HuH-7 (cell line): Measurements from ENCODE around the gene RGS17.
"Not testable (repeated sequence)": the region's sequence is repeated elsewhere in the genome, so short reads cannot be mapped to it uniquely, and the experiment has no call there.

Experiments
- DNase-seq: peaks from one replicate; pipeline ENCODE4 v3.0.0; 2011; ENCODE audit warnings: low spot score

The RGS17 gene

DNA sequence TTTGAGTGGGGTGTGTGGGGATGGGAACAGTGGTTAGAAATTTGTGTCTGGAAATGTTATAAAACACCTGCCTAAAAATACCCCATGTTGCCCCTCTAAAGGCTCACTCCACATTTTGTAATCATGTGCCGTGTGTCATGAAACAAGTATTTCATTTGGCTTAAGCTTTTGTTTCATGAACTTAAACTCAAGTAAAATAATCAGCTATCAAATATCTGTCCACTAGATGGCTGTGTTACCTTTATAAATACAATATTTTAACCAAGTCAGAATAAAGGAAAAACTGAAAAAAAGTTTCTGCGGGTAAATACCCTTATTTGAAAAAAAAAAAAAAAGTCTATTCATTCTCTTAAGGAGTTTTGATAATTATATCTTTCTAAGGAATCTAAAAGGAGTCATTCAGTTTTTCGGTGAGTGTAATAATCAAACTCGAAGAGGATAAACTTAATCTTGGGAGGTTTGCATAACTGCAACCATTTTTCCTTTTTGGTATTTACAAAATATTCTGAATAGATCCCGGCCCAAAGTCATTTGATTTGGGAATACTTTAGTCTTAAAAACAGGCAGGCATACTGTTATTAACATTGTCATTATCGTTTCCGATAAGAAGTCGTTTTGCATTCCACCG is 98.7 kb downstream of the RGS17 start:
- no peak for DNase-seq

DNA sequence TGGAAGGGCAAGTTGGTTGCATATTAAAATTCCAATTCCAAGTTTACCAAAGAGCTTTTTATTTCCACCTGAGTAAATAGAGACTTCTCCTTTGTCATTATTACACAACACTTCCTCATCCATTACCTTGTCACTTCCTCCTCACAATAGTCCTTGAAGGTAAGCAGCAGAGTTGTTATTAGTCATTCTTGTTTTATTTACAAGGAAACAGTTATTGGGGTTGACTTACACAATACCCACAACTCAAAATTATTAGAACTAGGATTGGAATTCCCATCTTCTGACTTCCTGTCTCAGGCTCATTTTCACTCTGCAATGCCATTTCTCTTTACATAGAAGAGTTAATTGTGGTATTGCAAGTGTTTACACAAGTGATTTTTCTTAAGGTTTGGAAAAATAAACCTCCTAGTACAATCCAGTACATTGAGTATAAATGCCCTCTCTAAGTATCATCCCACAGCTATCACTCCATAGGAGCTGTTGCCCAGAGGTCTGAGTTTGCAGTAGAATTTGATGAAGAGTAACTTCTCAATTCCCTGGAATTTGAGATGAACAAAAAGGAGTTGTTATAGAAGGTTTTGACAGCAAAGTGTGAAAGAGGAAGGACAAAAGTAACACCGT is 99.6 kb downstream of the RGS17 start:
- no peak for DNase-seq

DNA sequence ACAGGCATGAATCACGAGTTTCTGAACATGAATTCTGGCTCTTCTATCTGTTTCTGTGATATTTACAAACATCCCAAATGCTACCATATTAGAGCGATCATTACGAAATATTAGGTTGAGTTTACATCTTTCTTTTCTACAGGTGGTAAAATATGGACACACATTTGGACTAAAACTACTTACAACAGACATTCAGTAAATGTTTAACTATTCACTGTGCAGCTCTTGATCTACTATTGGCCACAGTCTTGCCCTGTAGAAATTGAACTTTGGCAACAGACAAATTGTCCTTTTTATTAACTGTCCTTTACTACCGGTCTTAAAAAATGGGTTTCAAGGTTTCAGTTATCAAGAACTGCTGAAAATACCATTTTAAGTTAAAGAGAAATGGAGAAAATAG is 102.1 kb downstream of the RGS17 start:
- DNase-seq: peak; percentile 11

DNA sequence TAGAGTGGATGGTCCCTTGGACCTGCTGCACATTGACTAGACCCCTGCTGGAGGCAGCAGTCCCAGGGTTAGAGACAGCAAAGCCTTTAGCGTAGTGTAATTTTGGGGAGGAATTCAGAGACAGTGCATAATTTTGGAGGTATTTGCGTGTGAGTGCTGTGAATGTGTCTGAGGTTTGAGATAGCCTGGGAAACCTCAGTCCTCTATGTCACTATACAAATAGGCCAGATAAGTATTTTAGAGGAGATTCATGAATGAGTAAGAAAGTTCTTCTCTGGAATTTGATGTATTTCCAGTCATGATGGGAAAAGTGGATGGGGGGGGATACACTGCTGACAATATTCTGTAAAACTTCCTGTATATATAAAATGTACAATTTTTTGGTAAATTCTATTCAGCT is 102.8 kb downstream of the RGS17 start:
- DNase-seq: no peak

DNA sequence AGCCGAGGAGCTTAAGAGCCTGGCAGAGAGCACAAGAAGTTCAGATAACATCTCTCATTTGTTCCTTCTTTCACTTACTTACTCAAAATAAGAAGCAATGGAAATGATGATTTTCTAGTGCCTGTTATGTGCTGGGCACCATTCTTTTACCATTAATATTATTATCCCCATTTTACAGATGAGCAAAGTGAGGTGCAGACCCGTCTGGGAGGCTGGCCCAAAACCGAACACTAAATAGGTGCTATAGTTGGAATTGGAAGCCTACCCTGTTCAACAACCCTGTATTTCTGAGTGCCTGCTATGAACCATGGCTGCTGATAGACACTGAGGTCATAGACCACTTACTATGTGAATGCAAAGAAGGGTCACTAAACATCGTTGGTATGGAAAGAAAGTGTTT is 103.6 kb downstream of the RGS17 start:
- DNase-seq: no peak

DNA sequence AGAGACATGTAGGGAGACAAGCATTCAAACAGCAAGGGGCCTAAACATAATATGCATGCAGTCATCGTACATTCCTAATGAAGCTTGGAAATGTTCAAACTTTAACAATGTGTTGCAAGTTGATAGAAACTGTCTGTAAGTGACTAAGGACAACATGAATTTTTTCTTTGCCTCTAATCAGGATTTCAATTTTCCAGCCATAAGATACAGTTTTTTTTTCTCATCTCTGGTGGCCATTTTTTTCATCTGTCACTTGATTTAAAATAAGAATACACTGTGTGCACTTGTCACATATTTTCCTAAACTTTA is 106.4 kb downstream of the RGS17 start:
- DNase-seq: no peak

DNA sequence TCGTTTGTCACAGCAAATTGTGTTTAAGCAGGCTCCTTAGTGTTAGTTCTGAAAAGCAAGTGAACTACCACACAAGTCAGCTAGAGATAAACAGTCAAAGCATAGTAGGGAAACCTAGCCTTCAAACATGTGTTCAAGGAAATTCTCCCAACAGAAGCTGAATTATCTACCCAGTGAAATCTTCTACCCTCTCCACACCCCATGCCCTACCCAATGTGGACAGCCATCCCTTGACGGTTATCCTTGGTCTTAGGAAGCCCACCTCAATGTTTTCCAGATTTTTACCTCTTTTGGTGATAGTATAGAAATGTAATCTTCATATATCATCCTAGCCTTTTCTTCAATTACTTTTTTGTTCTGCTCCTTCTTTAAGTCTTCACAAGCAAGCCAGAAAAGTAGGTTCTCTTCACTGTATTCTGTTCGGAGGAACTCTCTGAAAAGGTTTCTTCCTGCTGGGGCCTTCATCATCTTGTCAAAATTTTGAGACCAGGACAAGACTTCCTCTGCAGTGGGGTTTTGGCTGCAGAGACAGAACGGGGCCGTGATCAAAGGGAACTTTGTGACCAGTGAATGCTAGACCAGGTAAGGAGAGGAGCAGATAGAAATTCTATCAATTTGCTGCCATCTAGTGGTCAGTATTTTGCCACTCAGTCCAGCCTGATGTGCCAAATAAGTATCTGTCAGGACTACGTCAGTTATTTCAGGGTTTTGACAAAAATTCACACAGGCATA is 106.9 kb downstream of the RGS17 start:
- DNase-seq: peak; percentile 62

DNA sequence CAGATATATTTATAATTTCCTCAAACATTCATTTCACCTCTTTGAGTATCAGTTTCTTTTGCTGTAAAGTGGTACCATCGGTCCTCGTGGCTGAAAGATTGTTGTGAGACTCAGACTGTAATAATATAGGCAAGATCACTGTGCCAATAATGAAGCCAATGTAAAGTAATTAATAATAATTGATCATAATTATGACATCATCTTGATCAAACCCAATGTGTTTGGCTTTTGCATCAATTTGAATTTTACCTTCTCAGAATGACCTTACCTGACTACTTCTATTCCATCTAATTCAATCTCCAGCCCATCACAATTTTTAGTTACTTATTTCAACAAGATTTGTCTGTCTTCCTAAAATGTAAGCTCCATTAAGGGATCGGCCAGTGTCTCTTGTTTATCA is 112.7 kb downstream of the RGS17 start:
- no peak for DNase-seq

DNA sequence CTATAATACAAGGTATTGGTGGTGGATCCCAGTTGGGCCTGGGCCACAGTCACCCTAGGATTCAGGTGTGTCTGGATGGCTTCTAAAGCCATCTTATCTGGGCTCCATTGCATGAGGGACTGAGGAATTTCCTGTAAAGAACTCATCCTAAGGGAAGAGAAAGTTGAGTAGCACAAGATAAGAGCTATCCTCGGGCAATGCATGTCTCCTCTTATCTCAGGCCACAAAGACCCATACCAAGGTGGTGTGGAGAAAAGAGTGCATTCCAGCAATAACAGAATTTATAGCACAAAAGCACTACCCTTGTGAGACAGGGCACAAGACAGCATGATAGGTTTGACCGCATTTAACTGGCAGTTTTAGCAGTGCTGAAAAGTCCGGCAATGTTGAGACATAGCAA is 114.2 kb downstream of the RGS17 start:
- no peak for DNase-seq

DNA sequence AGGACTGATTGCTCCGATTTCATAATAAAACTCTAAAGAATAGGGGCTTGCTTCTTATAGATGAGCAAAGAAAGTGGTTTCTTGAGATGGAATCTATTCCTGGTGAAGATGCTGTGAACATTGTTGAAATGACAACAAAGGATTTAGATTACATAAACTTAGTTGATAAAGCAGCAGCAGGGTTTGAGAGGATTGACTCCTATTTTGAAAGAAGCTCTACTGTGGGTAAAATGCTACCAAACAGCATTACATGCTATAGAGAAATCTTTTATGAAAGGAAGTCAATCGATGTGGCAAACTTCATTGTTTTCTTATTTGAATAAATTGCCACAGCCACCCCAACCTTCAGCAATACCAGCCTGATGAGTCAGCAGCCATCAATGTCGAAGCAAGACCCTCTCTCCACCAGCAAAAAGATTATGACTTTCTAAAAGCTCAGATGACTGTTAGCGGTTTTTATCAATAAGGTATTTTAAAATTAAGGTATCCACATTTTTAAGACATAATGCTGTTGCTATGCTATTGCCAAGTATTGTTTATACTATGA is 115.9 kb downstream of the RGS17 start:
- no peak for DNase-seq

DNA sequence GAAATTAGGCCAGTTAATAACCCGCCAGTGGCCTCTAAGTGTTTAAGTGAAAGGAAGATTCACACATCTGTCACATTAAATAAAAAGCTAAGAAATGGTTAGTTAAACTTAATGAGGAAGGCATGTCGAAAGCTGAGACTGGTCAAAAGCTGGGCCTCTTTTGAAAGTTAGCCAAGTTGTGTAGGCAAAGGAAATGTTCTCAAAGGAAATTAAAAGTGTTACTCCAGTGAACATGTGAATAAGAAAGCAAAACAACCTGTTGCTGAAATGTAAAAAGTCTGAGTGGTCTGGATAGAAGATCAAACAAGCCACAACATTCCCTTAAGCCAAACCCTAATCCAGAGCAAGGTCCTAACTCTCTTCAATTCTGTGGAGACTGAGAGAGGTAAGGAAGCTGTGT is 117.6 kb downstream of the RGS17 start:
- DNase-seq: no peak

DNA sequence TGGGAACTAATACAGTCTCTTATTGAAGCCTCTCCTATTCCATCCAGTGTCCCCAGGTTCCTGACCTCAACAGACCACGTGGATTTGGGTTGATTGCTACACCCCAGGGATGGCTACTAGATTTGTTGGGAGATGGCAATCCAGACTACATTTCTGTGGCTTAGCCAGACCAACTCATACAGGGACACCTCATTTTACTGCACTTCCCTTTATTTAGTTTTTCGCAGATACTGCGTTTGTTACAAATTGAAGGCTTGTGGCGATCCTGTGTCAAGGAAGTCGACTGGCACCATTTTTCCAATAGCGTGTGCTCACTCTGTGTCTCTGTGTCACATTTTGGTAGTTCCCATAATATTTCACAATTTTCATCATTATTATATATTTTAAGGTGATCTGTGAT is 118.2 kb downstream of the RGS17 start:
- no peak for DNase-seq

DNA sequence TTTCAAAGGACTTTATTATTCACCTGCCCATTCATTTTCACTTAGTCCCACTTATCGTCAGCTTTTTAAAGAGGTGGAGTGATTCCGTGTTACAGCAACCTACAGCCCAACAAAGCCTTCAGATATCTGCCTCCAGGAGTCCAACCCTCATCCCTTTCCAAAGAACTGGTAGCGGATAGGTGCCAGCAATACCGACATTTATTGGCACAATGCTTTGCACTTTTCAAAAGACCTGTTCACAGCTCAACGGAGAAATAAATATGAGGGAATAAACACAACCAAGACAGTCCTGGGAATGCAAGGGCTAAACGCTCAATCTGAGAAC is 127.8 kb downstream of the RGS17 start:
- DNase-seq: no peak

DNA sequence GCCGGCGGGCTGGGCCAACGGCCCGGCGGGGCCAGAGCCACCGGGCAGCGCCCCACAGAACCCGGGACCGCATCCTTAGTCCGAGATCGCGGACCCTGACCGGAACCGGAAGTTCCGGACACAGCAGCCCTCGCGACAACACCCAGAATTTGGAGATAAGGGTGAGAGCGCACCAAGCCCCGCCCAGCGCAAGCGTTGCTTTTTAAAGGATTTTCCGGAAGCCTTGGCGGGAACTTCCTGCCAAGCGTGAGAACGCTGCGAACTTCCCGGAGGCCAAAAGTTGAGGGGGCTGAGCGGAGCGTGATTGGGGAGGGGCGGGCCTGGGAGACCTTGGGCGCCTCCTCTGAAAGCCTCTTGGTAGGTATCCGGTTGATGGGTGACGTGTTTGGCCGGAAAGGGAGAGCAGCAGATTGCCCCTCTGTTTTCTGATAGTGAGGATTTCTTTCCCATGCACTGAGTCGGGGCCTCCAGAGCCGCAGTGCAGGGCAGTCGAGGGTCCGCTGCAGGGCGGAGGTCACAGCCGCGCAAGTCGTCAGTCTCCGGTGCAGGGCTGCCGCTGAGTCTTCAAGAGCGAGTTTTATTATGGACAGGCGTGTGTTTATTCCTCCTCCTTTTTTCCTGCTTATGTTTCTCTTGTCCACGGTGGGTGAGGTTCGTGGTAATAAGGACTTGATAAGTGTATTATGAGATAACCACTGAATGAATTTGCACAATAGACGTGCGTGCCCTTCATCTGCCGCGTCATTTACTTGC is 128.3 kb downstream of the RGS17 start, which contains the start of gene MTRF1L:
Gene MTRF1L, minus strand, starts transcription at position 97 of the 753 bp plus-strand sequence. Its CDS starts 24 bp downstream, at position 73.
- DNase-seq: peak; percentile 78

DNA sequence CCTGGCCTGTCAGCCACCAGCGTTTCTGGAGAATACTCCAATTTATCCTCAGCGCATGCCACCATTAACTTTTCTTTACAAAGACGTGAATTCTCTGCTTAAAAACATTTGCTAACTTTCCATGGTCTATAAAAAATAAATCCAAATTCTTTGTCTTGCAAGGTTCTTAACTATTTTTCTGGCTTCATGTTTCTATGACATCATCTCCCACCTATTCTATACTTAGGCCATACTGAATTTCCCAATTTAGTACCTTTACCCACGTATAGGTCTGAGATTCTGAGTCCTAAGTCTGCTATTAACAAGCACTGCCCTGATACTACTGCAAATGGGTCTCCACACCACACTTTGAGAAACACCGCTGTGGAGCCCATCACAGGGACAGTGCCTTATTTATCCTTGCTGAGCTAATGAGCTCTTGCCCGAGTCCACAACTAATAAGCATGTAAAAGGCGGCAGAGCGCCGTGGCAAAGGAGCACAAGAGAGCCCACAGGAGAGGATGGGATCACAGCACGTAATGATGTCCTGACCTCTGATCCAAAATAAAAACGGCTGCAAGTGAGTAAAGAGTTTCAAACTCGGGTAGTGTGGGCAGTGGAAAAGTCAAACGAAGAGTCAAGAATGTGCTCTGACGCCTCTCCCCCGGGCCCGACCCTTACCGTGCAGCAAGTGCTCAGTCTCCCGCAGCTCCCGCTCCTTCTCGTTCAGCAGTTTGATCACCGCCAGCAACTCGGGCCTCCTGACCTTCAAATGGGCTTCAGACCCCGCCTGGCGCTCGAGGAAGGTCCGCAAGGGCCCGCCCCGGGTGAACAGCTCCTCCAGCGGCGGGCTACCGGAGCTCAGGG is 129.1 kb downstream of the RGS17 start:
- no peak for DNase-seq

DNA sequence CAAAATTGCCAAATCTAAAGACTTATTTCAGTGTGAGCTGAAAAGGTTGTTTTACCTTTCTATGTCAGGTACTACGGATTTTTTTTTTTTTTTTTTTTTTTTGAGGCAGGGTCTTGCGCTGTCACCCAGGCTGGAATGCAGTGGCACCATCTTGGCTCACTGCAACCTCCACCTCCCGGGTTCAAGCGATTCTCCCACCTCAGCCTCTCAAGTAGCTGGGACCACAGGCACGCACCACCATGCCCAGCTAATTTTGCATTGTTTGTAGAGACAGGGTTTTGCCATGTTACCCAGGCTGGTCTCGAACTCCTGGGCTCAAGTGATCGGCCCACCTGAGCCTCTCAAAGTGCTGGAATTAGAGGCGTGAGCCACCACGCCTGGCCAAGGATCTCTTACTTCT is 130.3 kb downstream of the RGS17 start:
- DNase-seq: not testable (repeated sequence)

DNA sequence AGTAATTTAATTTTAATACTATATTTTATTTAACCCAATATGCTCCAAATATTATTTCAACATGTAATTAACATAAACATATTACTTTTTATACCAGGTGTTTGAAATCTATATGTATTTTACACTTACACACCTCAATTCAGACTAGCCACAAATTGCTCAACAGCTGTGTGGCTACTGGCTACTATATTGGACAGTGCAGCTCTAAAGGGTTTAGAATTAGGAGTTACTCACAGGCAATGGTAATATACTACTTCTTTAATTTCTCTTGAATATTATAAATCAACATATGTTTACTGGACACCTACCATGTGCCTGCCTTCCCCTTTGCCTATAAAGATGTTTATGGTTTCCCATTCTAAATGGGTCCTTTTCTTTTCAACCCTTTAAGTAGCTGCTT is 130.8 kb downstream of the RGS17 start:
- DNase-seq: no peak

DNA sequence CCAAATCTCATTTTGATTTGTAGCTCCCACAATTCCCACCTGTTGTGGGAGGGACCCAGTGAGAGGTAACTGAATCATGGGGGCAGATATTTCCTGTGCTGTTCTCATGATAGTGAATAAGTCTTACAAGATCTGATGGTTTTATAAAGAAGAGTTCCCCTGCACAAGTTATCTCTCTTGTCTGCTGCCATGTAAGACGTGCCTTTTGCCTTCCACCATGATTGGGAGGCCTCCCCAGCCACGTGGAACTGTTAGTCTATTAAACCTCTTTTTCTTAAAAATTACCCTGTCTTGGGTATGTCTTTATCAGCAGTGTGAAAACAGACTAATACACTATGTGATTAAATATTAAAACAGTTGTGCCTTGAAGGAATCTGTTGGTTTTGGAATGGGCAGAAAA is 131.5 kb downstream of the RGS17 start:
- DNase-seq: not testable (repeated sequence)

DNA sequence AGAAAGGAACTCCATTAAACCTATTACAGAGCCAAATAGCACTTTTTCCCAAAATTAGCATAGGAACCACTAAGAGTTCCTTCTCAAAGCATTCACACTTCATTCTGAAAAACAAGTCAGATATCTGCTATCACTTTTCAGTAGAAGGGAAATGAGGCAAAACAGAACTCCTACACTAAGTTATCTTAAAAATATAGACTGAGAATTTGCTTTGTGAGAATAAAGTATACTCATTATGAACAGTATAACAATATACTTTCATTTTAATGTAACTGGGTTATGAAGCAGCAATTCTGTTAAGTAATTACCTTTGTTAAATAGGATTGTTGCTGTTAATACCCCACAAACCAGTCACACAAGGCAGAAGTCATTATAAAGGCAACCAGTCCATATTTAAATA is 137.2 kb downstream of the RGS17 start:
- no peak for DNase-seq

DNA sequence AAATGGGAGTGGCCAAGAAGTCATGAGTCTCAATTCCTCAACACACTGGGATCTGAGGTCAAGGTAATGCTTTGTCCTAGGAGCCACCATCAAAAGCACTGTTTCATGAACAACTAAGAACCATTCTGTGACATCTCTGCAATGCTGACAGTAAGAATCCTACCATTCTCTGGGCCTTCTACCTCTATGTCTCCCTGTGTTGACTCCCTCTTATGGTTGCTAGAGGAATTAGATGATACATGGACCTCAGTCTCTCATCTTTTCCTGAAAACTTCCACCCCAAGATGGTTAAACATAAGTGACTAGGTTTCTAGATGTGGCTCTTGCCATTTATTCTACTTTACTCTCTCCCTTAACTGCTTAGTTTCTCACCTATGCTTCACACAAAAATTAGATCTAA is 137.7 kb downstream of the RGS17 start:
- DNase-seq: no peak

DNA sequence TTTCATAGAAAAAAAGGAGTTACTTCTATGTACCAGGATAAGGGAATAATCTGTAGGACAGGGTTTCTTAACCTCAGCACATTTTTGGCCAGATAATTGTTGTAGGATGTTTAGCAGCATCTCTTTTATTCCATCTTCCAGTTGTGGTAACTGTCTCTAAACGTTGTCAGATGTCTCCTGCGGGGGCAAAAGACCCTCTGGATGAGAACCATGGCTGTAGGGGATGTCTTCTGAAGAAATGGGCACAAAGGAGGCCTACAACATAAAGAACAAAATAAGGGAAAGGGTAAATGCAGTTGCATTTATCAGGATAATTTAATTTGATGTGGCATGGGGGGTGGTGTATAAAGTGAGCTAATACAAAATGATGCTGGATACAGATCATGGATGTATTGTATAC is 144.1 kb downstream of the RGS17 start:
- no peak for DNase-seq

DNA sequence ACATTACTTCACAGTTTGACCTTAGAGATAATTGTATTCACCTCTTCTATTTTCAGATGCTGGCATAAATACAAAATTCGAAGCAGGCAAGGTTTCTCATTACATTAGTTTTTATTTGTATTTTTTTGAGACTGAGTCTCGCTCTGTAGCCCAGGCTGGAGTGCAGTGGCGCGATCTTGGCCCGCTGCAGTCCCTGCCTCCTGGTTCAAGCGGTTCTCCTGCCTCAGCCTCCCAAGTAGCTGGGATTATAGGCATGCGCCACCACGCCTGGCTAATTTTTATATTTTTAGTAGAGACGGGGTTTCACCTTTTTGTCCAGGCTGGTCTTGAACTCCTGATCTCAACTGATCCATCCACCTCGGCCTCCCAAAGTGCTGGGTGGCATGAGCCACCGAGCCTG is 145.8 kb downstream of the RGS17 start:
- DNase-seq: not testable (repeated sequence)
